CD4-positive, CD25-positive, alpha-beta regulatory T cell (primary cell): Measurements from ENCODE around the gene ATP2B1. TPM values are rescaled to one million over a fixed set of nuclear protein-coding genes. Genes with fewer than 3 reads are reported as not detected.

ENCODE experiments used
- ATAC-seq, 2 donors: fragments of 150-1000 bp; cut with Tn5 transposase; one replicate each; pipeline ENCODE4 v1.10.0; 2021; ENCODE audit warnings: low read depth in 2 of 2, moderate number of reproducible peaks in 2 of 2, moderate library complexity in 1 of 2
- DNase-seq, 3 donors: peaks; one replicate each; pipeline versions ENCODE4 v3.0.0 to v3.0.0-alpha.2; 2012 to 2022; ENCODE audit warnings: mixed read lengths in 1 of 3
- H3K27ac ChIP-seq: one replicate; pipeline ENCODE4 v1.7.0; 2013; ENCODE audit warnings: mild to moderate bottlenecking, low read length; ENCODE audit not compliant: insufficient read depth, poor library complexity, severe bottlenecking
- H3K27me3 ChIP-seq: one replicate; pipeline ENCODE4 v1.7.0; 2013; ENCODE audit warnings: low read length; ENCODE audit not compliant: control insufficient read depth, insufficient read depth
- H3K36me3 ChIP-seq: one replicate; pipeline ENCODE4 v1.7.0; 2013; ENCODE audit warnings: mild to moderate bottlenecking, low read length, moderate library complexity; ENCODE audit not compliant: control insufficient read depth, insufficient read depth
- H3K4me1 ChIP-seq: 2 replicates; pipeline ENCODE4 v1.7.0; 2013; ENCODE audit warnings: mild to moderate bottlenecking, low read length; ENCODE audit not compliant: insufficient read depth, control insufficient read depth, poor library complexity, severe bottlenecking
- H3K4me3 ChIP-seq: one replicate; pipeline ENCODE4 v1.7.0; 2013; ENCODE audit warnings: low read depth, mild to moderate bottlenecking, low read length, moderate library complexity
- H3K9me3 ChIP-seq, 2 experiments: 1 replicate in 1 of 2; 2 replicates in 1 of 2; pipeline ENCODE4 v1.7.0; 2013; ENCODE audit warnings: low read length in 2 of 2, mild to moderate bottlenecking in 1 of 2, moderate library complexity in 1 of 2; ENCODE audit not compliant: control insufficient read depth in 2 of 2
- H3K27ac Mint-ChIP-seq, 3 donors: one replicate each; pipeline ENCODE4 v1.8.0; 2020 to 2022; ENCODE audit warnings: mild to moderate bottlenecking in 3 of 3, mixed read lengths in 3 of 3, moderate library complexity in 2 of 3
- H3K27me3 Mint-ChIP-seq: one replicate; pipeline ENCODE4 v1.8.0; 2022; ENCODE audit warnings: mild to moderate bottlenecking, mixed read lengths
- H3K36me3 Mint-ChIP-seq: one replicate; pipeline ENCODE4 v1.8.0; 2020; ENCODE audit warnings: mixed read lengths
- H3K4me1 Mint-ChIP-seq, 4 donors: one replicate each; pipeline ENCODE4 v1.8.0; 2020 to 2022; ENCODE audit warnings: mixed read lengths in 4 of 4, mild to moderate bottlenecking in 1 of 4
- H3K4me3 Mint-ChIP-seq, 4 donors: one replicate each; pipeline ENCODE4 v1.8.0; 2020 to 2022; ENCODE audit warnings: mild to moderate bottlenecking in 4 of 4, mixed read lengths in 4 of 4, moderate library complexity in 3 of 4
- H3K9me3 Mint-ChIP-seq, 7 donors: one replicate each; pipeline ENCODE4 v1.8.0; 2020 to 2022; ENCODE audit warnings: mixed read lengths in 7 of 7, mild to moderate bottlenecking in 3 of 7, moderate library complexity in 2 of 7
- polyA plus RNA-seq, 4 donors: library from polyadenylated mRNA; unstranded; fragments of 300-500 nt; fragmentation: Illumina TruSeq; gene quantifications; one replicate each; pipeline ENCODE4 v1.2.3, GENCODE V29; 2021
- total RNA-seq: library from RNA; stranded (reverse); gene quantifications from one replicate; pipeline ENCODE4 v1.2.3, GENCODE V29; 2022

ATP2B1 gene
- total and polyA plus RNA-seq, 5 donors from 2014 or later, result 51.1 to 189 (median 73.5) TPM

- H3K27ac ChIP-seq, result no peak overlapping the region
- H3K36me3 Mint-ChIP-seq, result peaks cover 32% of the 10 kb centered on the region
- H3K27ac Mint-ChIP-seq, result no peak overlapping the region
- no peaks in the 10 kb centered on the region for H3K4me1 ChIP-seq
- no peaks in the 10 kb centered on the region for H3K27me3 ChIP-seq
- peaks cover 17 to 29% (median 23%) of the 10 kb centered on the region in 4 donors for H3K4me1 Mint-ChIP-seq
- no peak for ATAC-seq
- peaks cover 0 to 1% (median 0%) of the 10 kb centered on the region in 7 donors for H3K9me3 Mint-ChIP-seq
- no peaks in the 10 kb centered on the region for H3K9me3 ChIP-seq
- H3K4me3 ChIP-seq, result peak overlapping the region; percentile 5
- H3K4me3 Mint-ChIP-seq, result no peak overlapping the region
- peaks cover 54% of the 10 kb centered on the region for H3K36me3 ChIP-seq
- no peak for DNase-seq
- no peaks in the 10 kb centered on the region for H3K27me3 Mint-ChIP-seq
Observed at GRCh38 chr12:89636776-89637160, 71.9 kb downstream of the ATP2B1 start.

- Histone ChIP-seq H3K27ac (no peak overlapping the region), H3K36me3 (peaks cover 54% of the 10 kb centered on the region), H3K9me3 (no peaks in the 10 kb centered on the region), H3K4me1 (no peaks in the 10 kb centered on the region), H3K4me3 (no peak overlapping the region), H3K27me3 (no peaks in the 10 kb centered on the region)
- Mint-ChIP-seq H3K4me1 (peaks cover 19 to 29% (median 24%) of the 10 kb centered on the region in 4 donors), H3K27ac (peak overlapping the region in 1 of 3 donors; percentile 33), H3K9me3 (peaks cover 0 to 1% (median 0%) of the 10 kb centered on the region in 7 donors), H3K36me3 (peaks cover 38% of the 10 kb centered on the region), H3K27me3 (no peaks in the 10 kb centered on the region), H3K4me3 (peak overlapping the region in 1 of 4 donors; percentile 1)
- no peak for ATAC-seq
- DNase-seq, result no peak
Observed at GRCh38 chr12:89636052-89636775, 72.4 kb downstream of the ATP2B1 start.

GRCh38 chr12:89634508-89634907 is 74.1 kb downstream of the ATP2B1 start:
- Histone ChIP-seq H3K9me3 (no peaks in the 10 kb centered on the region), H3K27me3 (no peaks in the 10 kb centered on the region), H3K27ac (peak overlapping the region; percentile 14), H3K4me3 (no peak overlapping the region), H3K4me1 (no peaks in the 10 kb centered on the region), H3K36me3 (peaks cover 57% of the 10 kb centered on the region)
- H3K4me1 Mint-ChIP-seq, result peaks cover 21 to 28% (median 24%) of the 10 kb centered on the region in 4 donors
- peaks cover 0 to 1% (median 0%) of the 10 kb centered on the region in 7 donors for H3K9me3 Mint-ChIP-seq
- DNase-seq, result no peak
- H3K36me3 Mint-ChIP-seq, result peaks cover 39% of the 10 kb centered on the region
- H3K27ac Mint-ChIP-seq, result no peak overlapping the region
- no peak overlapping the region for H3K4me3 Mint-ChIP-seq
- H3K27me3 Mint-ChIP-seq, result no peaks in the 10 kb centered on the region
- no peak for ATAC-seq

- Histone ChIP-seq H3K27ac (no peak overlapping the region), H3K36me3 (peaks cover 72% of the 10 kb centered on the region), H3K4me3 (no peak overlapping the region), H3K4me1 (no peaks in the 10 kb centered on the region), H3K27me3 (no peaks in the 10 kb centered on the region), H3K9me3 (no peaks in the 10 kb centered on the region)
- ATAC-seq (no peak), DNase-seq (no peak)
- Mint-ChIP-seq H3K36me3 (peaks cover 56% of the 10 kb centered on the region), H3K27ac (no peak overlapping the region), H3K9me3 (peaks cover 0 to 1% (median 0%) of the 10 kb centered on the region in 7 donors), H3K27me3 (no peaks in the 10 kb centered on the region), H3K4me3 (no peak overlapping the region), H3K4me1 (peaks cover 17 to 35% (median 26%) of the 10 kb centered on the region in 4 donors)
Observed at GRCh38 chr12:89632778-89633177, 75.9 kb downstream of the ATP2B1 start.

GRCh38 chr12:89622115-89622514 is 86.5 kb downstream of the ATP2B1 start:
- no peak overlapping the region for H3K4me3 ChIP-seq
- no peaks in the 10 kb centered on the region for H3K9me3 ChIP-seq
- H3K27me3 Mint-ChIP-seq, result no peaks in the 10 kb centered on the region
- DNase-seq (no peak), ATAC-seq (no peak)
- no peak overlapping the region for H3K27ac ChIP-seq
- H3K4me3 Mint-ChIP-seq, result no peak overlapping the region
- no peak overlapping the region for H3K27ac Mint-ChIP-seq
- peaks cover 9 to 19% (median 12%) of the 10 kb centered on the region in 4 donors for H3K4me1 Mint-ChIP-seq
- no peaks in the 10 kb centered on the region for H3K27me3 ChIP-seq
- H3K4me1 ChIP-seq, result no peaks in the 10 kb centered on the region
- H3K36me3 Mint-ChIP-seq, result peaks cover 38% of the 10 kb centered on the region
- peaks cover 74% of the 10 kb centered on the region for H3K36me3 ChIP-seq
- H3K9me3 Mint-ChIP-seq, result no peaks in the 10 kb centered on the region

- Histone ChIP-seq H3K4me3 (no peak overlapping the region), H3K9me3 (no peaks in the 10 kb centered on the region), H3K4me1 (no peaks in the 10 kb centered on the region), H3K27ac (no peak overlapping the region), H3K36me3 (peaks cover 74% of the 10 kb centered on the region), H3K27me3 (no peaks in the 10 kb centered on the region)
- no peaks in the 10 kb centered on the region for H3K9me3 Mint-ChIP-seq
- H3K27me3 Mint-ChIP-seq, result no peaks in the 10 kb centered on the region
- ATAC-seq (no peak), DNase-seq (no peak)
- no peak overlapping the region for H3K4me3 Mint-ChIP-seq
- peaks cover 43% of the 10 kb centered on the region for H3K36me3 Mint-ChIP-seq
- H3K27ac Mint-ChIP-seq, result no peak overlapping the region
- peaks cover 9 to 19% (median 12%) of the 10 kb centered on the region in 4 donors for H3K4me1 Mint-ChIP-seq
Observed at GRCh38 chr12:89621521-89621920, 87.1 kb downstream of the ATP2B1 start.

- peaks cover 10 to 20% (median 15%) of the 10 kb centered on the region in 4 donors for H3K4me1 Mint-ChIP-seq
- Histone ChIP-seq H3K9me3 (no peaks in the 10 kb centered on the region), H3K36me3 (peaks cover 60% of the 10 kb centered on the region), H3K4me1 (no peaks in the 10 kb centered on the region), H3K27me3 (no peaks in the 10 kb centered on the region), H3K27ac (no peak overlapping the region), H3K4me3 (no peak overlapping the region)
- H3K27me3 Mint-ChIP-seq, result no peaks in the 10 kb centered on the region
- H3K36me3 Mint-ChIP-seq, result peaks cover 47% of the 10 kb centered on the region
- no peak for DNase-seq
- H3K27ac Mint-ChIP-seq, result no peak overlapping the region
- H3K9me3 Mint-ChIP-seq, result no peaks in the 10 kb centered on the region
- no peak for ATAC-seq
- no peak overlapping the region for H3K4me3 Mint-ChIP-seq
Observed at GRCh38 chr12:89619764-89620163, 88.9 kb downstream of the ATP2B1 start.
